K562 (cell line): Measurements from ENCODE around the gene ALS2CL. TPM values are rescaled to one million over a fixed set of nuclear protein-coding genes. Genes with fewer than 3 reads are reported as not detected.
"Not testable (repeated sequence)": the region's sequence is repeated elsewhere in the genome, so short reads cannot be mapped to it uniquely, and the experiment has no call there.

ENCODE experiments used
- ATAC-seq: fragments of 200-7000 bp; cut with Tn5 transposase; 3 replicates; pipeline ENCODE4 v1.9.1; 2020; ENCODE audit warnings: moderate library complexity
- BruUV-seq: library from RNA; stranded (reverse); fragments of 400-500 nt; replicated peaks from 2 replicates; lab custom pipeline; 2021; lab: Mats Ljungman, UMichigan
- CTCF ChIA-PET: fragments of 300-600 bp; formaldehyde crosslinking; extraction: SDS; loops from one replicate; lab custom pipeline; 2021; ENCODE audit warnings: low intra/inter-chr PET ratio; lab: Yijun Ruan, JAX
- POLR2A ChIA-PET: fragments of 300-600, 350-650 bp; sonication (Branson Sonifier 250); formaldehyde crosslinking; extraction: SDS; loops from one replicate; lab custom pipeline; 2021; ENCODE audit warnings: antibody characterized with exemption, inconsistent platforms; lab: Yijun Ruan, JAX
- DNase-seq, 4 experiments: peaks; one replicate each; pipeline versions ENCODE4 v3.0.0 to v3.0.0-alpha.2; 2011 to 2018; ENCODE audit warnings: low spot score in 3 of 4, mixed read lengths in 3 of 4; ENCODE audit errors: extremely low read depth in 1 of 4
- FAIRE-seq: peaks from 2 replicates; lab custom pipeline; 2011; peaks lifted over from hg19 to GRCh38; lab: Jason Lieb, UNC
- H2AFZ ChIP-seq: 2 replicates; pipeline ENCODE4 v1.6.0; 2011; ENCODE audit warnings: low read depth, low read length, control low read depth, inconsistent platforms
- H3K27ac ChIP-seq: fragments of 200-600 bp; 3 replicates; pipeline ENCODE4 v1.8.0; 2011; ENCODE audit warnings: low read depth, mild to moderate bottlenecking, control low read depth, inconsistent platforms, low read length, moderate library complexity, mixed read lengths; ENCODE audit errors: extremely low read depth
- H3K27me3 ChIP-seq, 2 experiments: fragments of 300-600 bp in 1 of 2; 2 replicates in 1 of 2; 3 replicates in 1 of 2; pipeline versions ENCODE4 v1.6.0 to v1.8.0; 2011; ENCODE audit warnings: inconsistent platforms in 2 of 2, low read length in 2 of 2, mild to moderate bottlenecking in 1 of 2, mixed read lengths in 1 of 2, moderate library complexity in 1 of 2; ENCODE audit not compliant: control insufficient read depth in 2 of 2, insufficient read depth in 2 of 2
- H3K36me3 ChIP-seq: fragments of 300-600 bp; 3 replicates; pipeline ENCODE4 v1.8.0; 2011; ENCODE audit warnings: mild to moderate bottlenecking, low read length, inconsistent platforms; ENCODE audit not compliant: control insufficient read depth, insufficient read depth
- H3K4me1 ChIP-seq, 2 experiments: fragments of 200-600 bp in 1 of 2; replicated peaks in 1 of 2; 2 replicates in 1 of 2; 3 replicates in 1 of 2; pipeline versions ENCODE4 v1.5.1 to v1.8.0; 2011; ENCODE audit warnings: inconsistent platforms in 2 of 2, low read length in 2 of 2, mild to moderate bottlenecking in 1 of 2, mixed read lengths in 1 of 2, moderate library complexity in 1 of 2; ENCODE audit not compliant: control insufficient read depth in 2 of 2, insufficient read depth in 2 of 2
- H3K4me2 ChIP-seq: 2 replicates; pipeline ENCODE4 v1.6.1; 2011; ENCODE audit warnings: low read length, control low read depth, inconsistent platforms, mixed read lengths; ENCODE audit not compliant: insufficient read depth
- H3K4me3 ChIP-seq: fragments of 200-600 bp; sonication (generic), shearing (Covaris generic); 2 replicates; pipeline ENCODE4 v1.5.1; 2016; ENCODE audit warnings: control low read depth, inconsistent platforms
- H3K79me2 ChIP-seq: fragments of 200-600 bp; 3 replicates; pipeline ENCODE4 v1.8.0; 2011; ENCODE audit warnings: low read length, inconsistent platforms; ENCODE audit not compliant: control insufficient read depth, insufficient read depth
- H3K9ac ChIP-seq, 2 experiments: 2 replicates each; pipeline versions ENCODE4 v1.6.0 to v1.6.1; 2011; ENCODE audit warnings: low read depth in 2 of 2, low read length in 2 of 2, control low read depth in 1 of 2, inconsistent platforms in 1 of 2, mild to moderate bottlenecking in 1 of 2, mixed read lengths in 1 of 2; ENCODE audit not compliant: insufficient read depth in 1 of 2
- H3K9me1 ChIP-seq: one replicate; pipeline ENCODE4 v1.6.0; 2011; ENCODE audit warnings: inconsistent platforms, mild to moderate bottlenecking, low read length, moderate library complexity; ENCODE audit not compliant: control insufficient read depth, insufficient read depth
- H3K9me3 ChIP-seq: replicated peaks from 2 replicates; pipeline ENCODE4 v1.5.1; 2011; ENCODE audit warnings: low read depth, low read length, inconsistent platforms; ENCODE audit not compliant: control insufficient read depth, insufficient read depth
- H4K20me1 ChIP-seq: replicated peaks from 2 replicates; pipeline ENCODE4 v1.6.1; 2011; ENCODE audit warnings: low read length, inconsistent platforms, mixed read lengths; ENCODE audit not compliant: control insufficient read depth, insufficient read depth
- EWSR1 ChIP-seq: fragments of 450-650 bp; IDR thresholded peaks from 2 replicates; pipeline ENCODE4 v1.6.1; 2018; ENCODE audit warnings: borderline replicate concordance, mild to moderate bottlenecking, low read depth, moderate library complexity; ENCODE audit not compliant: partially characterized antibody
- GTF2A2 ChIP-seq: IDR thresholded peaks from 2 replicates; pipeline ENCODE4 v1.6.1; 2016; ENCODE audit warnings: mild to moderate bottlenecking, missing genetic modification characterization, missing compliant biosample characterization
- PURB ChIP-seq: sonication (generic); formaldehyde crosslinking; IDR thresholded peaks from 2 replicates; pipeline ENCODE4 v1.9.0; 2021; ENCODE audit warnings: low read depth, mild to moderate bottlenecking, missing genetic modification reagents
- WGBS: fragments of 100-300 bp; shearing (Covaris generic); methylation state at CpG from one replicate; pipeline ENCODE4 v1.1.6; 2016; ENCODE audit warnings: low coverage, mixed read lengths; ENCODE audit not compliant: insufficient coverage; ENCODE audit errors: missing lambda C conversion rate; 5-methylcytosine and 5-hydroxymethylcytosine counted together
- in situ Hi-C: fragments of 300-500 bp; cut with MboI; formaldehyde crosslinking; loops from 4 replicates; pipeline ENCODE4 v1.15.0; 2018; ENCODE audit warnings: inconsistent platforms, mixed read lengths
- intact Hi-C: fragments of 100-400 bp; cut with micrococcal nuclease; formaldehyde crosslinking; loops from 2 replicates; pipeline ENCODE4 v1.14.2; 2022
- polyA plus RNA-seq, 8 experiments: library from polyadenylated mRNA; depleted of rRNA in 4 of 8; stranded (reverse) in 5 of 8; unstranded in 3 of 8; fragments of >200 nt; fragmentation: Nextera tagmentation in 2 of 8; fragmentation: Illumina TruSeq in 1 of 8; extraction: Ambion mirVana in 2 of 8; extraction: Trizol in 1 of 8; gene quantifications; 2 replicates each; pipeline versions ENCODE4 v1.2.1 to v1.2.3, GENCODE V29; 2011 to 2014; ENCODE audit warnings: inconsistent platforms in 1 of 8, missing spikeins in 1 of 8
- total RNA-seq, 7 experiments: library from RNA; depleted of rRNA in 6 of 7; stranded (reverse); fragments of >200 nt in 6 of 7; fragmentation: Illumina TruSeq in 2 of 7; extraction: Trizol in 2 of 7; gene quantifications; 2 replicates each; pipeline versions ENCODE4 v1.2.1 to v1.2.3, GENCODE V29; 2011 to 2021; ENCODE audit warnings: low replicate concordance in 1 of 7
- TF ChIP-seq, protein P1 (sequence below): fragments of 450-650 bp; IDR thresholded peaks from 2 replicates; pipeline ENCODE4 v1.6.1; 2018; ENCODE audit not compliant: partially characterized antibody

The ALS2CL gene
- total and polyA plus RNA-seq, 9 of the 15 experiments (the other 6 are each of a cell fraction or from before 2014, with no cell fraction given), result 0.03 to 0.13 (median 0.05) TPM; not detected in 3

DNA sequence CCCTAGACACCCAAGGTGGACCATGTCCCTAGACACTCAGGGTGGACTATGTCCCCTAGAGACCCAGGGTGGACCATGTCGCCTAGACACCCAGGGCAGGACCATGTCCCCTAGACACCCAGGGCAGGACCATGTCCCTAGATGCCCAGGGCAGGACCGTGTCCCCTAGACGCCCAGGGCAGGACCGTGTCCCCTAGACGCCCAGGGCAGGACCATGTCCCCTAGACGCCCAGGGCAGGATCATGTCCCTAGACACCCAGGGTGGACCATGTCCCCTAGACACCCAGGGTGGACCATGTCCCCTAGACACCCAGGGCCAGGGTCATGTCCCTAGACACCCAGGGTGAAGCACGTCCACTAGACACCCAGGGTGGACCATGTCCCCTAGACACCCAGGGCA, 10.9 kb upstream of the ALS2CL start:
- 1% methylated on average over 7 of the region's 7 CpGs for WGBS
- H3K36me3 ChIP-seq, BruUV-seq, H3K9me1 ChIP-seq, ATAC-seq, FAIRE-seq, H3K9me3 ChIP-seq, H3K4me2 ChIP-seq, H2AFZ ChIP-seq, H3K9ac ChIP-seq, H3K4me3 ChIP-seq, DNase-seq, POLR2A ChIA-PET, H3K79me2 ChIP-seq, H3K4me1 ChIP-seq, H3K27ac ChIP-seq, in situ Hi-C loops: not testable (repeated sequence)
- Histone ChIP-seq H3K27me3 (peaks cover 6 to 61% of the 10 kb centered on the region in 2 experiments; a peak in 4 of 5 replicates), H4K20me1 (peaks cover 38% of the 10 kb centered on the region)
- CTCF ChIA-PET, result interaction anchor here (1.1 to 2.6 kb wide), 6 partner anchors 162 to 667 kb away, joined by 3 to 27 read pairs (median 6); no protein-coding TSS in a partner anchor
- intact Hi-C loops, result loop anchor here (10.0 kb wide), 2 partner anchors 290 to 670 kb away; no protein-coding TSS in a partner anchor

DNA sequence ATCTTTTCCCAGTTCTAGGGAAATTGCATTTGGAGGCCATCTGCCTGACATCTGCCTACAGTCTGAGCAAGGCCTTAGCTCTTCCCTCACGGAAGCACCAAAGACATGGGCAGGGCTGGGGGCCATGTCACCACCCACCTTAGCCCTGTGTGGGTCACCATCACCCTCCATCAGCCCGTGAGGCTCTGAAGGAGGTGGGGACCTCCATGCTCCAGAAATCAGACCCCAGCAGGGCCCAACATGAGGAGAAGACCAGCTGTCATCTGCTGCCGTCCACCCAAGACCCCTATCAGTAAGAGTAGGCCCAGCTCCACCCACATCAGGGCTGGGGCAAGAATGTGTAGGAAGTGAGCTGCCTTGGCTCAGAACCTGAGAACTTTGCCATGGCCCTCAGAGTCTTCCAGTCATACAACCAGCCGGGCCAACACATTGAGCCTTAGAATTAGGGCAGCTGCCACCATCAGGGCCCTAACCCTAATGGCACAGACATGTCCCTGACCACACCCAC, 9.6 kb upstream of the ALS2CL start:
- no TSS peak for BruUV-seq

More for the DNA sequence above, 9.6 kb upstream of the ALS2CL start:
- intact Hi-C loops (loop anchor here (10.0 kb wide), 2 partner anchors 292 to 672 kb away; no protein-coding TSS in a partner anchor), in situ Hi-C loops (no loop called here)
- TF ChIP-seq, protein P1, sequence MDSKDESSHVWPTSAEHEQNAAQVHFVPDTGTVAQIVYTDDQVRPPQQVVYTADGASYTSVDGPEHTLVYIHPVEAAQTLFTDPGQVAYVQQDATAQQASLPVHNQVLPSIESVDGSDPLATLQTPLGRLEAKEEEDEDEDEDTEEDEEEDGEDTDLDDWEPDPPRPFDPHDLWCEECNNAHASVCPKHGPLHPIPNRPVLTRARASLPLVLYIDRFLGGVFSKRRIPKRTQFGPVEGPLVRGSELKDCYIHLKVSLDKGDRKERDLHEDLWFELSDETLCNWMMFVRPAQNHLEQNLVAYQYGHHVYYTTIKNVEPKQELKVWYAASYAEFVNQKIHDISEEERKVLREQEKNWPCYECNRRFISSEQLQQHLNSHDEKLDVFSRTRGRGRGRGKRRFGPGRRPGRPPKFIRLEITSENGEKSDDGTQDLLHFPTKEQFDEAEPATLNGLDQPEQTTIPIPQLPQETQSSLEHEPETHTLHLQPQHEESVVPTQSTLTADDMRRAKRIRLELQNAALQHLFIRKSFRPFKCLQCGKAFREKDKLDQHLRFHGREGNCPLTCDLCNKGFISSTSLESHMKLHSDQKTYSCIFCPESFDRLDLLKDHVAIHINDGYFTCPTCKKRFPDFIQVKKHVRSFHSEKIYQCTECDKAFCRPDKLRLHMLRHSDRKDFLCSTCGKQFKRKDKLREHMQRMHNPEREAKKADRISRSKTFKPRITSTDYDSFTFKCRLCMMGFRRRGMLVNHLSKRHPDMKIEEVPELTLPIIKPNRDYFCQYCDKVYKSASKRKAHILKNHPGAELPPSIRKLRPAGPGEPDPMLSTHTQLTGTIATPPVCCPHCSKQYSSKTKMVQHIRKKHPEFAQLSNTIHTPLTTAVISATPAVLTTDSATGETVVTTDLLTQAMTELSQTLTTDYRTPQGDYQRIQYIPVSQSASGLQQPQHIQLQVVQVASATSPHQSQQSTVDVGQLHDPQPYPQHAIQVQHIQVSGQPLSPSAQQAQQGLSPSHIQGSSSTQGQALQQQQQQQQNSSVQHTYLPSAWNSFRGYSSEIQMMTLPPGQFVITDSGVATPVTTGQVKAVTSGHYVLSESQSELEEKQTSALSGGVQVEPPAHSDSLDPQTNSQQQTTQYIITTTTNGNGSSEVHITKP, result peak; percentile 81
- TF ChIP-seq PURB (CRISPR knock-in tag) (no peak), EWSR1 (no peak), GTF2A2 (tag) (no peak)
- Histone ChIP-seq H3K27ac (no peak overlapping the region), H3K9ac (no peak overlapping the region), H3K4me2 (no peak overlapping the region), H3K9me3 (no peaks in the 10 kb centered on the region), H3K27me3 (peaks cover 6 to 51% of the 10 kb centered on the region in 2 experiments), H2AFZ (no peak overlapping the region), H3K4me1 (peaks cover 0 to 8% of the 10 kb centered on the region in 2 experiments; a peak in 2 of 5 replicates), H3K79me2 (no peaks in the 10 kb centered on the region), H3K4me3 (no peak overlapping the region), H4K20me1 (peaks cover 36% of the 10 kb centered on the region), H3K9me1 (no peaks in the 10 kb centered on the region), H3K36me3 (no peaks in the 10 kb centered on the region)
- FAIRE-seq (no peak), ATAC-seq (no peak), DNase-seq (no peak)
- ChIA-PET CTCF (interaction anchor here (0.5 to 1.1 kb wide), 3 partner anchors 26 to 207 kb away, joined by 3 to 4 read pairs (median 3); no protein-coding TSS in a partner anchor), POLR2A (interaction anchor here (0.6 kb wide), 1 partner anchor 21 kb away, joined by 3 read pairs; no protein-coding TSS in a partner anchor)
- 2% methylated on average over 4 of the region's 4 CpGs for WGBS
